Activated T-helper 1 cell treated with anti-CD3 and anti-CD28 coated beads, Interleukin-12 subunit alpha, Interleukin-12 subunit beta, Interleukin-2, Interleukin-4 antibody, amounts not matched to agents 30 ng/mL and 10 ng/mL and 1 ng/mL, durations not matched to agents 14 hours and 24 hours and 36 hours (primary cell): ENCODE data around the gene ESPN. TPM values are rescaled to one million over a fixed set of nuclear protein-coding genes. Genes with fewer than 3 reads are reported as not detected.
"Not testable (repeated sequence)": the region's sequence is repeated elsewhere in the genome, so short reads cannot be mapped to it uniquely, and the experiment has no call there.

Experiments used
- DNase-seq: peaks from one replicate; pipeline ENCODE4 v3.0.0; 2021; ENCODE audit warnings: low spot score
- H3K27ac Mint-ChIP-seq: one replicate; pipeline ENCODE4 v1.8.0; 2021; ENCODE audit warnings: mild to moderate bottlenecking, mixed read lengths
- H3K27me3 Mint-ChIP-seq: one replicate; pipeline ENCODE4 v1.8.0; 2022; ENCODE audit warnings: mild to moderate bottlenecking, moderate library complexity, mixed read lengths; ENCODE audit not compliant: insufficient read depth
- H3K36me3 Mint-ChIP-seq: one replicate; pipeline ENCODE4 v1.8.0; 2021; ENCODE audit warnings: low read depth, mixed read lengths
- H3K4me1 Mint-ChIP-seq: one replicate; pipeline ENCODE4 v1.8.0; 2021; ENCODE audit warnings: low read depth, mixed read lengths
- H3K4me3 Mint-ChIP-seq: one replicate; pipeline ENCODE4 v1.8.0; 2021; ENCODE audit warnings: mild to moderate bottlenecking, moderate library complexity, mixed read lengths
- H3K9me3 Mint-ChIP-seq: one replicate; pipeline ENCODE4 v1.8.0; 2021; ENCODE audit warnings: mixed read lengths
- intact Hi-C: fragments of 100-400 bp; cut with micrococcal nuclease; formaldehyde crosslinking; loops from one replicate; pipeline ENCODE4 v1.15.1; 2024
- total RNA-seq: library from RNA; stranded (reverse); gene quantifications from 2 replicates; pipeline ENCODE4 v1.2.3, GENCODE V29; 2022

The ESPN gene
- total RNA-seq, 1 donor from 2014 or later, result 1.2 TPM

DNA sequence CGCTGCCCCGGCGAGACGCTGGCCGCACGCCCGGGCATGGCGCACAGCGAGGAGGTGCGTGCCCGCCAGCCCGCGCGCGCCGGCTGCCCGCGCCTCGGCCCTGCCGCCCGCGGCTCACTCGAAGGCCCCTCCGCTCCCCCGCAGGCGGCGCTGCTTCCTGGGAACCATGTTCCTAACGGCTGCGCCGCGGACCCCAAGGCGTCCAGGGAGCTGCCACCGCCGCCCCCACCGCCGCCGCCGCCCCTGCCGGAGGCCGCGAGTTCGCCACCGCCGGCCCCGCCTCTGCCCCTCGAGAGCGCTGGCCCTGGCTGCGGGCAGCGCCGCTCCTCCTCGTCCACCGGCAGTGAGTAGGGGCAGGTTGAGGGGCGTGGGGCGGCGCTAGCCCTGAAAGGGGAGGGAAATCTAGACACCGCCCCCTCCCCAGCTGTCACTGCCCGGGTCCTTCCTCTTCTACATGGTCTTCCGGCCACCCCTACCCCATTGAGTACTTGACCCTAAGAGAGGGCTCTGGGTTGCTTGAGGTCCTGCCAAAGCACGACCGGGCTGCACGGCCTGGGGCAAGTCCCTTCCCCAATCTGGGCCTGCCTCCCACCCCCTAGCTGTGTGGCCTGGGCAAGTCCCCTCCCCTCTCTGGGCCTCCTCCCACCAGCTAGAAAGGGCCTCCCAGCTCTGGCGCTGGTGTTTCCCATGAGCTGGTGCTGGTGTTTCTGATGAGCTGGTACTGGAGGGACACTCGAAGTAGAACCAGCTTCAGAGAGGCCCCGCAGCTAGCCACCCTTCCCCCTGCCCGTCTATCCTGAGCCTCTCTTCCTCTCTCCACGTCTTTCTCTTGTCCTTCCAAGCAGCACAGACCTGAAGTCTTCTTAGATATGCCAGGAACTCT lies 24.4 kb downstream of the ESPN start:
- intact Hi-C loops, result loop anchor here (2.0 kb wide), 1 partner anchor 16 kb away; no protein-coding TSS in a partner anchor
- Mint-ChIP-seq H3K27ac (peak overlapping the region; percentile 52), H3K4me1 (peaks cover 21% of the 10 kb centered on the region)

DNA sequence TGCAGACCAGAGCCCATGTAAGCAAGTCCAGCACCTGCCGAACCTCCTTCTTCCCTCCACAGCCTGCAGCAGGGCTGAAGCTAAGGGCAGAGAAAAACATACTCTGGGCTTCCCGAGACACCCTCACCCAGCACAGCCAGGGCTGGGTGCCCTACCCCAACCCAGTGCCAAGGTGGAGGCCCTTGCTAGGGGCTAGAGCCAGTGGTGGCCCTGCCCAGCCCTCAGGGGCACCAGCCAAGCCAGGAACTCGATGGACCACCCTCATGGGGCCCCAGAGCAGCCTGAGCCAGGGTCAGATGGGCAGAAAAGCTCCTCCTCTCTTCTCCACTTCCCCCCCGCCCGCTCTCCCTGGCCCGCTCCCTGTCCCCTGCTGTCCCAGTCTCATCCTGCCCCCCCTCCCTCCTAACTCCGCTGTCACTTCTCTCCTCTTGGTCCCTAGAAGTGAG lies 25.5 kb downstream of the ESPN start:
- H3K27ac Mint-ChIP-seq, result no peak overlapping the region
- peaks cover 56% of the 10 kb centered on the region for H3K27me3 Mint-ChIP-seq
- peaks cover 4% of the 10 kb centered on the region for H3K36me3 Mint-ChIP-seq
- H3K9me3 Mint-ChIP-seq, result no peaks in the 10 kb centered on the region
- no peak overlapping the region for H3K4me3 Mint-ChIP-seq
- intact Hi-C loops, result no loop called here
- H3K4me1 Mint-ChIP-seq, result peaks cover 17% of the 10 kb centered on the region
- DNase-seq, result no peak

More for the DNA sequence above, 24.4 kb downstream of the ESPN start:
- Mint-ChIP-seq H3K4me3 (peak overlapping the region; percentile 45), H3K27me3 (peaks cover 58% of the 10 kb centered on the region), H3K9me3 (no peaks in the 10 kb centered on the region), H3K36me3 (peaks cover 4% of the 10 kb centered on the region)
- DNase-seq, result no peak

DNA sequence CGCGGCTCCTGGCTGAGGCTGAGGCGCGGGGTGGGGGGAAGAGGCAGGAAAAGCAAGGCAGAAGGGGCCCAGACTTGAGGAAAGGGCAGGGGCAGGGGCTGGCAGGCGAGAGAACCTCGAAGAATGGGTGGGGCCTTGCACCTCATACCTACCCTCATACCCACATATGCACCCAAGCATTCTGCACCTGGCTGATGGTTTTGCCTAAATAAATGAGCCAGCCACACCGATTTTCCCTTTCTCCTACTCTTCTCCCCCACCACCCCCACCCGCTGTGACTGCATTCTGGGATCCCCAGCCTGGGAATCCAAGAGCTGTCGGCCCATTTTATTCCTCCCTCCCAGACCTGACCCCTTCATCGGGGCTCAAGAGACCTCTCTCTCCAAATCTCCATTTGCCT lies 25.9 kb downstream of the ESPN start:
- DNase-seq, H3K27ac Mint-ChIP-seq, H3K36me3 Mint-ChIP-seq, H3K9me3 Mint-ChIP-seq, intact Hi-C loops, H3K4me3 Mint-ChIP-seq: not testable (repeated sequence)
- peaks cover 54% of the 10 kb centered on the region for H3K27me3 Mint-ChIP-seq
- peaks cover 16% of the 10 kb centered on the region for H3K4me1 Mint-ChIP-seq

GRCh38 chr1:6450943-6451373 lies 26.4 kb downstream of the ESPN start:
- no peak overlapping the region for H3K27ac Mint-ChIP-seq
- peaks cover 53% of the 10 kb centered on the region for H3K27me3 Mint-ChIP-seq
- intact Hi-C loops, result no loop called here
- no peak overlapping the region for H3K4me3 Mint-ChIP-seq
- peaks cover 4% of the 10 kb centered on the region for H3K36me3 Mint-ChIP-seq
- H3K9me3 Mint-ChIP-seq, result no peaks in the 10 kb centered on the region
- DNase-seq, result no peak
- H3K4me1 Mint-ChIP-seq, result peaks cover 16% of the 10 kb centered on the region

- Mint-ChIP-seq H3K4me1 (peaks cover 14% of the 10 kb centered on the region), H3K27me3 (peaks cover 47% of the 10 kb centered on the region)
- H3K36me3 Mint-ChIP-seq, H3K4me3 Mint-ChIP-seq, H3K9me3 Mint-ChIP-seq, intact Hi-C loops, DNase-seq, H3K27ac Mint-ChIP-seq: not testable (repeated sequence)
Measured at GRCh38 chr1:6453895-6454855, 29.6 kb downstream of the ESPN start.

GRCh38 chr1:6454856-6455751 lies 30.5 kb downstream of the ESPN start:
- H3K27me3 Mint-ChIP-seq, result peaks cover 39% of the 10 kb centered on the region
- H3K9me3 Mint-ChIP-seq, result no peaks in the 10 kb centered on the region
- H3K4me3 Mint-ChIP-seq, result no peak overlapping the region
- peaks cover 16% of the 10 kb centered on the region for H3K4me1 Mint-ChIP-seq
- H3K27ac Mint-ChIP-seq, result no peak overlapping the region
- DNase-seq, result no peak
- H3K36me3 Mint-ChIP-seq, result peaks cover 7% of the 10 kb centered on the region
- intact Hi-C loops, result no loop called here

DNA sequence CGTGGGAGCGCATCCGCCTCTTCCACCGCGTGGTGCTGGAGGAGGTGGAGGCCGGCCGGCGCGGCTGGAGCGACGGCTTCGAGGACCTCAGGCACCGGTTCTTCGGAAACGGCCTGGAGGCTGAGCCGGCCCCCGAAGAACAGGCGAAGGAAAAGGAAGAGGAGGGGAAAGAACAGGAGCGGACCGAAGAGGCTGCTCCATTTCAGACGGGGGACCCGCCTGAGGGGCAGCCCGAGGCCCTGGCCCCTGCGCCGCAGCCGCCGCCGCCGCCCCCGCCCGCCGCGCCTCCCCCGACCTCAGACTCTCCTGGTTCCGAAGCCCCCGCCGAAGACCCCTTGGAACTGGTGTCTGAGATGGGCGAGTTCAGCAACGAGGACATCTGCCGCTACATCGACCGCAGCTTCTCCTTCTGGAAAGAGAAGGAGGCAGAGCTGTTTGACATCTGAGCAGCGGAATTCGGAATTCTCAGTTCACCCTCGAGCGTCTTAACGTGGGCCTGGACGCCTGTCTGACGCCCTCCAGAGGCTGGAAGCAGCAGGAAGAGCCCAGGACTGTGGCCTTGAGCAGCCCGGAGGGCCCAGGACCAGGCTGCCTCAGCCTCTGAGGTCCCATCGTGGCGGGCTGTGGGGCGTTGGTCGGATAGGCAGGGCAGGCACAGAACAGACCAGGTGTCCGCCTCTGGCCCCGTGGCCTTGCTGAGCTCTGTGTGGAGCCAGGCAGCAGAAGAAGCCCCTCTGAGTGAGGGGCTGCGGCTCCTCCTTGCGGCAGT lies 31.4 kb downstream of the ESPN start:
- intact Hi-C loops, DNase-seq, H3K4me3 Mint-ChIP-seq, H3K27ac Mint-ChIP-seq, H3K9me3 Mint-ChIP-seq: not testable (repeated sequence)
- H3K27me3 Mint-ChIP-seq, result peaks cover 31% of the 10 kb centered on the region
- H3K4me1 Mint-ChIP-seq, result peaks cover 24% of the 10 kb centered on the region
- H3K36me3 Mint-ChIP-seq, result peaks cover 12% of the 10 kb centered on the region

- Mint-ChIP-seq H3K9me3 (no peaks in the 10 kb centered on the region), H3K27ac (no peak overlapping the region), H3K4me3 (no peak overlapping the region), H3K36me3 (peaks cover 18% of the 10 kb centered on the region), H3K4me1 (peaks cover 26% of the 10 kb centered on the region), H3K27me3 (peaks cover 26% of the 10 kb centered on the region)
- intact Hi-C loops, result no loop called here
- no peak for DNase-seq
Measured at GRCh38 chr1:6456800-6457466, 32.4 kb downstream of the ESPN start.

DNA sequence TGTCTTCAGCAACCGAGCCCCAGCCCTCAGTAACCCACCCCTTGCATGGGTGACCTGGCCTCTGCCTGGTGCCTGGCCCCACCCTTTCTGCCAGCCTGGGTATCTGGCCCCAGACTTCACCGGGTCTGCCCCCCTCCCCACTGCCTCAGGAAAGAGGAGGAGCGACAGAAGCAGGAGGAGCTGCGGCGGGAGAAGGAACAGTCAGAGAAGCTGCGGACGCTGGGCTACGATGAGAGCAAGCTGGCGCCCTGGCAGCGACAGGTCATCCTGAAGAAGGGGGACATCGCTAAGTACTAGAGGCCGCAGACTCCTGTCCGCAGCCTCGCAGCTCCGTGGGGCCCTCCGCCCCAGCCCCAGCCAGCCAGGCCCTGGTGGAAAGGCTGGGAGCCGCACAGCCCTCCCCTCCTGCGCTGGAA lies 35.3 kb downstream of the ESPN start:
- Mint-ChIP-seq H3K27me3 (peaks cover 12% of the 10 kb centered on the region), H3K9me3 (no peaks in the 10 kb centered on the region), H3K4me1 (peaks cover 45% of the 10 kb centered on the region), H3K27ac (peak overlapping the region; percentile 84), H3K36me3 (peaks cover 37% of the 10 kb centered on the region), H3K4me3 (peak overlapping the region; percentile 75)
- peak; percentile 53 for DNase-seq
- intact Hi-C loops, result loop anchor here (1.0 to 5.0 kb wide), 6 partner anchors 15 to 261 kb away; partner anchors contain the start of genes ACOT7, GPR153 and RPL22

GRCh38 chr1:6460301-6461050 lies 35.9 kb downstream of the ESPN start:
- Mint-ChIP-seq H3K4me3 (peak overlapping the region; percentile 75), H3K36me3 (peaks cover 37% of the 10 kb centered on the region), H3K4me1 (peaks cover 45% of the 10 kb centered on the region), H3K27ac (peak overlapping the region; percentile 84), H3K27me3 (peaks cover 12% of the 10 kb centered on the region), H3K9me3 (no peaks in the 10 kb centered on the region)
- intact Hi-C loops, result loop anchor here (1.0 to 5.0 kb wide), 6 partner anchors 14 to 261 kb away; partner anchors contain the start of genes ACOT7, GPR153 and RPL22
- DNase-seq, result peak; percentile 88
